K562 (cell line): Measurements from ENCODE around the gene RBMS1. TPM values are rescaled to one million over a fixed set of nuclear protein-coding genes. Genes with fewer than 3 reads are reported as not detected.

Source experiments
- ATAC-seq: fragments of 200-7000 bp; cut with Tn5 transposase; 3 replicates; pipeline ENCODE4 v1.9.1; 2020; ENCODE audit warnings: moderate library complexity
- BruUV-seq: library from RNA; stranded (reverse); fragments of 400-500 nt; replicated peaks from 2 replicates; lab custom pipeline; 2021; lab: Mats Ljungman, UMichigan
- CTCF ChIA-PET: fragments of 300-600 bp; formaldehyde crosslinking; extraction: SDS; loops from one replicate; lab custom pipeline; 2021; ENCODE audit warnings: low intra/inter-chr PET ratio; lab: Yijun Ruan, JAX
- POLR2A ChIA-PET: fragments of 300-600, 350-650 bp; sonication (Branson Sonifier 250); formaldehyde crosslinking; extraction: SDS; loops from one replicate; lab custom pipeline; 2021; ENCODE audit warnings: antibody characterized with exemption, inconsistent platforms; lab: Yijun Ruan, JAX
- DNase-seq, 4 experiments: peaks; one replicate each; pipeline versions ENCODE4 v3.0.0 to v3.0.0-alpha.2; 2011 to 2018; ENCODE audit warnings: low spot score in 3 of 4, mixed read lengths in 3 of 4; ENCODE audit errors: extremely low read depth in 1 of 4
- FAIRE-seq: peaks from 2 replicates; lab custom pipeline; 2011; peaks lifted over from hg19 to GRCh38; lab: Jason Lieb, UNC
- H2AFZ ChIP-seq: 2 replicates; pipeline ENCODE4 v1.6.0; 2011; ENCODE audit warnings: low read depth, low read length, control low read depth, inconsistent platforms
- H3K27ac ChIP-seq: fragments of 200-600 bp; 3 replicates; pipeline ENCODE4 v1.8.0; 2011; ENCODE audit warnings: low read depth, mild to moderate bottlenecking, control low read depth, inconsistent platforms, low read length, moderate library complexity, mixed read lengths; ENCODE audit errors: extremely low read depth
- H3K27me3 ChIP-seq, 2 experiments: fragments of 300-600 bp in 1 of 2; 2 replicates in 1 of 2; 3 replicates in 1 of 2; pipeline versions ENCODE4 v1.6.0 to v1.8.0; 2011; ENCODE audit warnings: inconsistent platforms in 2 of 2, low read length in 2 of 2, mild to moderate bottlenecking in 1 of 2, mixed read lengths in 1 of 2, moderate library complexity in 1 of 2; ENCODE audit not compliant: control insufficient read depth in 2 of 2, insufficient read depth in 2 of 2
- H3K36me3 ChIP-seq: fragments of 300-600 bp; 3 replicates; pipeline ENCODE4 v1.8.0; 2011; ENCODE audit warnings: mild to moderate bottlenecking, low read length, inconsistent platforms; ENCODE audit not compliant: control insufficient read depth, insufficient read depth
- H3K4me1 ChIP-seq, 2 experiments: fragments of 200-600 bp in 1 of 2; replicated peaks in 1 of 2; 2 replicates in 1 of 2; 3 replicates in 1 of 2; pipeline versions ENCODE4 v1.5.1 to v1.8.0; 2011; ENCODE audit warnings: inconsistent platforms in 2 of 2, low read length in 2 of 2, mild to moderate bottlenecking in 1 of 2, mixed read lengths in 1 of 2, moderate library complexity in 1 of 2; ENCODE audit not compliant: control insufficient read depth in 2 of 2, insufficient read depth in 2 of 2
- H3K4me2 ChIP-seq: 2 replicates; pipeline ENCODE4 v1.6.1; 2011; ENCODE audit warnings: low read length, control low read depth, inconsistent platforms, mixed read lengths; ENCODE audit not compliant: insufficient read depth
- H3K4me3 ChIP-seq: fragments of 200-600 bp; sonication (generic), shearing (Covaris generic); 2 replicates; pipeline ENCODE4 v1.5.1; 2016; ENCODE audit warnings: control low read depth, inconsistent platforms
- H3K79me2 ChIP-seq: fragments of 200-600 bp; 3 replicates; pipeline ENCODE4 v1.8.0; 2011; ENCODE audit warnings: low read length, inconsistent platforms; ENCODE audit not compliant: control insufficient read depth, insufficient read depth
- H3K9ac ChIP-seq, 2 experiments: 2 replicates each; pipeline versions ENCODE4 v1.6.0 to v1.6.1; 2011; ENCODE audit warnings: low read depth in 2 of 2, low read length in 2 of 2, control low read depth in 1 of 2, inconsistent platforms in 1 of 2, mild to moderate bottlenecking in 1 of 2, mixed read lengths in 1 of 2; ENCODE audit not compliant: insufficient read depth in 1 of 2
- H3K9me1 ChIP-seq: one replicate; pipeline ENCODE4 v1.6.0; 2011; ENCODE audit warnings: inconsistent platforms, mild to moderate bottlenecking, low read length, moderate library complexity; ENCODE audit not compliant: control insufficient read depth, insufficient read depth
- H3K9me3 ChIP-seq: replicated peaks from 2 replicates; pipeline ENCODE4 v1.5.1; 2011; ENCODE audit warnings: low read depth, low read length, inconsistent platforms; ENCODE audit not compliant: control insufficient read depth, insufficient read depth
- H4K20me1 ChIP-seq: replicated peaks from 2 replicates; pipeline ENCODE4 v1.6.1; 2011; ENCODE audit warnings: low read length, inconsistent platforms, mixed read lengths; ENCODE audit not compliant: control insufficient read depth, insufficient read depth
- ELF1 ChIP-seq: fragments of 200-800 bp; sonication (Bioruptor generic); IDR thresholded peaks from 2 replicates; pipeline ENCODE4 v1.6.1; 2016; ENCODE audit warnings: missing genetic modification characterization, missing compliant biosample characterization
- HOXB6 ChIP-seq: fragments of 250-450 bp; sonication (Bioruptor Pico); IDR thresholded peaks from 2 replicates; pipeline ENCODE4 v1.5.1; 2022; ENCODE audit warnings: mild to moderate bottlenecking, borderline replicate concordance
- IRF2 ChIP-seq: sonication (generic); formaldehyde crosslinking; IDR thresholded peaks from 2 replicates; pipeline ENCODE4 v1.8.1; 2022; ENCODE audit warnings: mild to moderate bottlenecking, missing genetic modification reagents
- NFE2L1 ChIP-seq: fragments of 450-650 bp; IDR thresholded peaks from 2 replicates; pipeline ENCODE4 v1.6.1; 2016; ENCODE audit warnings: missing genetic modification characterization, low read depth, mild to moderate bottlenecking, missing compliant biosample characterization, moderate library complexity, borderline replicate concordance
- RB1 ChIP-seq: fragments of 450-650 bp; IDR thresholded peaks from 2 replicates; pipeline ENCODE4 v1.6.1; 2017; ENCODE audit warnings: low read depth, mild to moderate bottlenecking
- SRSF1 ChIP-seq: fragments of 200-400 bp; formaldehyde crosslinking; IDR thresholded peaks from 2 replicates; pipeline ENCODE4 v1.6.1; 2017; ENCODE audit warnings: mild to moderate bottlenecking, low read depth, low read length, moderate library complexity
- WGBS: fragments of 100-300 bp; shearing (Covaris generic); methylation state at CpG from one replicate; pipeline ENCODE4 v1.1.6; 2016; ENCODE audit warnings: low coverage, mixed read lengths; ENCODE audit not compliant: insufficient coverage; ENCODE audit errors: missing lambda C conversion rate; 5-methylcytosine and 5-hydroxymethylcytosine counted together
- in situ Hi-C: fragments of 300-500 bp; cut with MboI; formaldehyde crosslinking; loops from 4 replicates; pipeline ENCODE4 v1.15.0; 2018; ENCODE audit warnings: inconsistent platforms, mixed read lengths
- intact Hi-C: fragments of 100-400 bp; cut with micrococcal nuclease; formaldehyde crosslinking; loops from 2 replicates; pipeline ENCODE4 v1.14.2; 2022
- polyA plus RNA-seq, 8 experiments: library from polyadenylated mRNA; depleted of rRNA in 4 of 8; stranded (reverse) in 5 of 8; unstranded in 3 of 8; fragments of >200 nt; fragmentation: Nextera tagmentation in 2 of 8; fragmentation: Illumina TruSeq in 1 of 8; extraction: Ambion mirVana in 2 of 8; extraction: Trizol in 1 of 8; gene quantifications; 2 replicates each; pipeline versions ENCODE4 v1.2.1 to v1.2.3, GENCODE V29; 2011 to 2014; ENCODE audit warnings: inconsistent platforms in 1 of 8, missing spikeins in 1 of 8
- total RNA-seq, 7 experiments: library from RNA; depleted of rRNA in 6 of 7; stranded (reverse); fragments of >200 nt in 6 of 7; fragmentation: Illumina TruSeq in 2 of 7; extraction: Trizol in 2 of 7; gene quantifications; 2 replicates each; pipeline versions ENCODE4 v1.2.1 to v1.2.3, GENCODE V29; 2011 to 2021; ENCODE audit warnings: low replicate concordance in 1 of 7
- TF ChIP-seq, protein P1 (sequence below), 2 experiments: fragments of 450-650 bp; IDR thresholded peaks; 2 replicates each; pipeline ENCODE4 v1.6.1; 2018; ENCODE audit warnings: mild to moderate bottlenecking in 2 of 2, low read depth in 1 of 2; ENCODE audit not compliant: partially characterized antibody in 2 of 2

The RBMS1 gene
- total and polyA plus RNA-seq, 9 of the 15 experiments (the other 6 are each of a cell fraction or from before 2014, with no cell fraction given), result 0.04 to 0.31 (median 0.09) TPM; not detected in 6

DNA sequence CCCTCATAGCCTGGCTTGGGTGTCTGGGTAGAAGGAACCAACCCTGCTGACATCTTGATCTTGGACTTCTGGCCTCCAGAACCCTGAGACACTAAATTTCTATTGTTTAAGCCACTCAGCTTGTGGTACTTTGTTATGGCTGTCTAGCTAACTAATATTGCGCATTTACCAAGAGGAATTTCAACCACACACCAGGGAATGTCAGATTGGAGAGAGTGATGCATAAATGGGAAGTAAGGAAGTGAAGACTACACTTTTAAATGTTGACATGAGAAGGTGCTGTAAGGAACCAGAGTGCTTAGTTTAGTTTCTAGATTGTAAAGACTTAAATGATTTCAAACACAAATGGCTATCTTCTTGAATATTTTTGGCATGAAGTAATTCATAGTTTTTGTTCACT, 194.6 kb downstream of the RBMS1 start:
- FAIRE-seq, result no peak

More for the DNA sequence above, 194.6 kb downstream of the RBMS1 start:
- ATAC-seq (no peak), DNase-seq (no peak)
- Histone ChIP-seq H3K27me3 (no peaks in the 10 kb centered on the region), H3K27ac (no peak overlapping the region), H3K4me3 (no peak overlapping the region), H3K4me2 (no peak overlapping the region), H3K36me3 (no peaks in the 10 kb centered on the region), H3K9ac (no peak overlapping the region), H3K79me2 (no peaks in the 10 kb centered on the region), H4K20me1 (no peaks in the 10 kb centered on the region), H3K9me3 (no peaks in the 10 kb centered on the region), H2AFZ (no peak overlapping the region), H3K4me1 (no peaks in the 10 kb centered on the region), H3K9me1 (no peaks in the 10 kb centered on the region)
- TF ChIP-seq ELF1, result no peak
- no peak for TF ChIP-seq RB1
- no peak for TF ChIP-seq IRF2 (CRISPR knock-in tag)
- TF ChIP-seq HOXB6 (CRISPR knock-in tag), result no peak
- TF ChIP-seq, protein P1, sequence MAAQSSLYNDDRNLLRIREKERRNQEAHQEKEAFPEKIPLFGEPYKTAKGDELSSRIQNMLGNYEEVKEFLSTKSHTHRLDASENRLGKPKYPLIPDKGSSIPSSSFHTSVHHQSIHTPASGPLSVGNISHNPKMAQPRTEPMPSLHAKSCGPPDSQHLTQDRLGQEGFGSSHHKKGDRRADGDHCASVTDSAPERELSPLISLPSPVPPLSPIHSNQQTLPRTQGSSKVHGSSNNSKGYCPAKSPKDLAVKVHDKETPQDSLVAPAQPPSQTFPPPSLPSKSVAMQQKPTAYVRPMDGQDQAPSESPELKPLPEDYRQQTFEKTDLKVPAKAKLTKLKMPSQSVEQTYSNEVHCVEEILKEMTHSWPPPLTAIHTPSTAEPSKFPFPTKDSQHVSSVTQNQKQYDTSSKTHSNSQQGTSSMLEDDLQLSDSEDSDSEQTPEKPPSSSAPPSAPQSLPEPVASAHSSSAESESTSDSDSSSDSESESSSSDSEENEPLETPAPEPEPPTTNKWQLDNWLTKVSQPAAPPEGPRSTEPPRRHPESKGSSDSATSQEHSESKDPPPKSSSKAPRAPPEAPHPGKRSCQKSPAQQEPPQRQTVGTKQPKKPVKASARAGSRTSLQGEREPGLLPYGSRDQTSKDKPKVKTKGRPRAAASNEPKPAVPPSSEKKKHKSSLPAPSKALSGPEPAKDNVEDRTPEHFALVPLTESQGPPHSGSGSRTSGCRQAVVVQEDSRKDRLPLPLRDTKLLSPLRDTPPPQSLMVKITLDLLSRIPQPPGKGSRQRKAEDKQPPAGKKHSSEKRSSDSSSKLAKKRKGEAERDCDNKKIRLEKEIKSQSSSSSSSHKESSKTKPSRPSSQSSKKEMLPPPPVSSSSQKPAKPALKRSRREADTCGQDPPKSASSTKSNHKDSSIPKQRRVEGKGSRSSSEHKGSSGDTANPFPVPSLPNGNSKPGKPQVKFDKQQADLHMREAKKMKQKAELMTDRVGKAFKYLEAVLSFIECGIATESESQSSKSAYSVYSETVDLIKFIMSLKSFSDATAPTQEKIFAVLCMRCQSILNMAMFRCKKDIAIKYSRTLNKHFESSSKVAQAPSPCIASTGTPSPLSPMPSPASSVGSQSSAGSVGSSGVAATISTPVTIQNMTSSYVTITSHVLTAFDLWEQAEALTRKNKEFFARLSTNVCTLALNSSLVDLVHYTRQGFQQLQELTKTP (IDR thresholded peaks at IDR 0.05; ENCODE audit: low read depth in 1 of 2, partially characterized antibody in 2 of 2), result no peak
- TF ChIP-seq SRSF1, result no peak
- no peak for TF ChIP-seq NFE2L1 (tag)
- ChIA-PET POLR2A (interaction anchor here (1.2 kb wide), 1 partner anchor 20 kb away, joined by 3 read pairs; no protein-coding TSS in a partner anchor), CTCF (no interaction called here)
- BruUV-seq, result no TSS peak
- WGBS, result 5% methylated on average over 1 of the region's 1 CpG
- in situ Hi-C loops (no loop called here), intact Hi-C loops (no loop called here)
